ENCODE data around the gene PON1.

Gene PON1

GRCh38 chr7:95286096-95286495, 38.2 kb downstream of the PON1 start:
- no peak for ATAC-seq
- no peak for TF ChIP-seq ZC3H10 (CRISPR knock-in tag; IDR thresholded peaks at IDR 0.05)
- TF ChIP-seq SNAI2 (CRISPR knock-in tag; IDR thresholded peaks at IDR 0.05), result no peak
- no peak for TF ChIP-seq ZNF70 (CRISPR knock-in tag; IDR thresholded peaks at IDR 0.05)
- TF ChIP-seq TCF4 (CRISPR knock-in tag; IDR thresholded peaks at IDR 0.05; ENCODE audit: borderline replicate concordance), result no peak
- no peak for TF ChIP-seq ISL1 (CRISPR knock-in tag; IDR thresholded peaks at IDR 0.05)
- TF ChIP-seq CREB5 (CRISPR knock-in tag; IDR thresholded peaks at IDR 0.05; ENCODE audit: low read depth), result no peak
- TF ChIP-seq RARB (CRISPR knock-in tag; IDR thresholded peaks at IDR 0.05), result no peak
- TF ChIP-seq GLIS3 (CRISPR knock-in tag; IDR thresholded peaks at IDR 0.05), result no peak
- no peak for TF ChIP-seq BACH2 (CRISPR knock-in tag; IDR thresholded peaks at IDR 0.05; ENCODE audit: borderline replicate concordance)
- no peak for TF ChIP-seq TOX (CRISPR knock-in tag; IDR thresholded peaks at IDR 0.05; ENCODE audit: borderline replicate concordance)
- no peak for TF ChIP-seq ZFP30 (CRISPR knock-in tag; IDR thresholded peaks at IDR 0.05)
- no peak for TF ChIP-seq PATZ1 (CRISPR knock-in tag; IDR thresholded peaks at IDR 0.05; ENCODE audit: borderline replicate concordance)
- TF ChIP-seq ARNTL (CRISPR knock-in tag; IDR thresholded peaks at IDR 0.05; ENCODE audit: borderline replicate concordance, low read depth), result no peak
- no peak for TF ChIP-seq ZNF8 (CRISPR knock-in tag; IDR thresholded peaks at IDR 0.05)
- TF ChIP-seq OSR1 (CRISPR knock-in tag; IDR thresholded peaks at IDR 0.05), result no peak
- no peak for TF ChIP-seq TSHZ2 (CRISPR knock-in tag; IDR thresholded peaks at IDR 0.05)
- TF ChIP-seq ESRRG (CRISPR knock-in tag; IDR thresholded peaks at IDR 0.05), result no peak
- TF ChIP-seq CSDC2 (CRISPR knock-in tag; IDR thresholded peaks at IDR 0.05), result no peak
- no peak for TF ChIP-seq PPARA (CRISPR knock-in tag; IDR thresholded peaks at IDR 0.05; ENCODE audit: borderline replicate concordance)

GRCh38 chr7:95279417-95279816, 44.9 kb downstream of the PON1 start:
- no peak for TF ChIP-seq TCF4 (CRISPR knock-in tag; IDR thresholded peaks at IDR 0.05; ENCODE audit: borderline replicate concordance)
- ATAC-seq, result no peak

GRCh38 chr7:95276114-95276513, 48.2 kb downstream of the PON1 start:
- no peak for ATAC-seq
- TF ChIP-seq OSR1 (CRISPR knock-in tag; IDR thresholded peaks at IDR 0.05) (no peak), ZNF565 (CRISPR knock-in tag; conservative IDR thresholded peaks at IDR 0.05; ENCODE audit: low read depth) (no peak), ISL1 (CRISPR knock-in tag; IDR thresholded peaks at IDR 0.05) (no peak), CSRNP3 (CRISPR knock-in tag; IDR thresholded peaks at IDR 0.05) (no peak), PATZ1 (CRISPR knock-in tag; IDR thresholded peaks at IDR 0.05; ENCODE audit: borderline replicate concordance) (no peak), CSDC2 (CRISPR knock-in tag; IDR thresholded peaks at IDR 0.05) (no peak), ARNTL (CRISPR knock-in tag; IDR thresholded peaks at IDR 0.05; ENCODE audit: borderline replicate concordance, low read depth) (no peak), SNAI2 (CRISPR knock-in tag; IDR thresholded peaks at IDR 0.05) (no peak), ESRRG (CRISPR knock-in tag; IDR thresholded peaks at IDR 0.05) (no peak), ZNF8 (CRISPR knock-in tag; IDR thresholded peaks at IDR 0.05) (no peak), BACH2 (CRISPR knock-in tag; IDR thresholded peaks at IDR 0.05; ENCODE audit: borderline replicate concordance) (no peak), POU6F1 (CRISPR knock-in tag; IDR thresholded peaks at IDR 0.05; ENCODE audit: borderline replicate concordance, low read depth) (no peak), ZFP3 (CRISPR knock-in tag; IDR thresholded peaks at IDR 0.05) (no peak), ZNF70 (CRISPR knock-in tag; IDR thresholded peaks at IDR 0.05) (no peak), CREB5 (CRISPR knock-in tag; IDR thresholded peaks at IDR 0.05; ENCODE audit: low read depth) (no peak), TOX (CRISPR knock-in tag; IDR thresholded peaks at IDR 0.05; ENCODE audit: borderline replicate concordance) (no peak), TCF4 (CRISPR knock-in tag; IDR thresholded peaks at IDR 0.05; ENCODE audit: borderline replicate concordance) (no peak), RARB (CRISPR knock-in tag; IDR thresholded peaks at IDR 0.05) (no peak)

Measured in SK-N-SH treated with all-trans-retinoic acid at 6 μM for 48 hours (cell line).